NCI-H146 treated with DMSO at 0.1 percent for 48 hours (cell line): ENCODE data around the gene ARPP19.
A peak's percentile ranks its signal among the peaks of the same experiment; 100 is the strongest.
"Not testable (repeated sequence)": the region's sequence is repeated elsewhere in the genome, so short reads cannot be mapped to it uniquely, and the experiment has no call there.

ENCODE experiments used
- DNase-seq: peaks from one replicate; lab custom pipeline; 2025; ENCODE audit not compliant: unreplicated experiment; lab: John Stamatoyannopoulos, UW

The ARPP19 gene

GRCh38 chr15:52568601-52569585, at the start of gene ARPP19:
ARPP19 (minus strand) TSS chr15:52569030; CDS start chr15:52568892, 138 bp downstream.
- DNase-seq: peak; percentile 76

GRCh38 chr15:52617026-52617425, 48.2 kb upstream of the ARPP19 start:
- no peak for DNase-seq

GRCh38 chr15:52615302-52615701, 46.5 kb upstream of the ARPP19 start:
- DNase-seq: no peak

DNA sequence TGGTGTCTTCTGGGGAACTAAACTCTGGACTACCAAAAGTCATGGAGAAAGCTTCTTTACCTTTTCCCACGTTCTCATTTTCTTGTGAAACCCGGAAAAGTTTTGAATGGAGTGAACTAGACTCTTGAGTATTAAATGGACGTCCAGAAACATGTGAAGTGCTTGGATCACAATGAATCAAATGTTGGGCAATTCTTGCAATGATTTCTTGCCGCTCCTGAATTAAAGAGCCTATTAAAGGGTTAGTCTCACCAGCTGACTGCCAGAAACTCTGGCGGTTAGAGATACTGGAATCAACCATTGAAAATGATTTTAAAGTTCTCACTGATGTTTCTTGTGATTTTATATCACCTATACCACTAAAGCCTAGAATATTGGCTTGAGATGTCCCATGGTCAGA, 40.8 kb upstream of the ARPP19 start:
- DNase-seq: no peak

- DNase-seq: no peak
Measured at GRCh38 chr15:52584414-52584813, 15.6 kb upstream of the ARPP19 start.

GRCh38 chr15:52579852-52580251, 11.0 kb upstream of the ARPP19 start:
- DNase-seq: no peak

DNA sequence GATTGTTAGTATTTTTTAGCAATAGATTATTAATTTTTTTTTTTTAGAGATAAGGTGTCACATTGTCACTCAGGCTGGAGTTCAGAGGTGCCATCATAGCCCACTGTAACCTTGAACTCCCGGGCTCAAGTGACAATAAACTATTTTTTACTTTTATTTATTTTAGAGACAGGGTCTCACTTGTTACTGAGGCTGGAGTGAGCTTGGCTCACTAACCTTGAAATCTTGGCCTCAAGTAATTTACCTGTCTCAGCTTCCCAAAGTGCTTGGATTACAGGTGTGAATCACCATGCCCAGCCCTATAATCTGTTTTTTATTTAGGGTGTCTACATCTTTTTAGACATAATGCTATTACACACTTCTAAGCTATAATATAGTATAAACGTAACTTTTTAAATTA, 7.9 kb upstream of the ARPP19 start:
- DNase-seq: no peak

DNA sequence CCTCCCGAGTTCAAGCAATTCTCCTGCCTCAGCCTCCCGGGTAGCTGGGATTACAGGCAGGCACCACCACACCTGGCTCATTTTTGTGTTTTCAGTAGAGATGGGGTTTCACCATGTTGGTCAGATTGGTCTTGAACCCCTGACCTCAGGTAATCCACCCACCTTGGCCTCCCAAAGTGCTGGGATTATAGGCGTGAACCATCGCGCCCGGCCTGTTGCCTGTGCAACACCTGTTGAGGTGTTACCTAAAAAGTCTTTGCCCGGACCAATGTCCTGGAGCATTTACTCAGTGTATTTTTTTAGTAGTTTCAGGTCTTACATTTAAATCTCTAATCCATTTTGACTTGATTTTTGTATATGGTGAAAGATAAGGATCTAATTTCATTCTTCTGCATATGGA, 6.7 kb upstream of the ARPP19 start:
- DNase-seq: not testable (repeated sequence)

DNA sequence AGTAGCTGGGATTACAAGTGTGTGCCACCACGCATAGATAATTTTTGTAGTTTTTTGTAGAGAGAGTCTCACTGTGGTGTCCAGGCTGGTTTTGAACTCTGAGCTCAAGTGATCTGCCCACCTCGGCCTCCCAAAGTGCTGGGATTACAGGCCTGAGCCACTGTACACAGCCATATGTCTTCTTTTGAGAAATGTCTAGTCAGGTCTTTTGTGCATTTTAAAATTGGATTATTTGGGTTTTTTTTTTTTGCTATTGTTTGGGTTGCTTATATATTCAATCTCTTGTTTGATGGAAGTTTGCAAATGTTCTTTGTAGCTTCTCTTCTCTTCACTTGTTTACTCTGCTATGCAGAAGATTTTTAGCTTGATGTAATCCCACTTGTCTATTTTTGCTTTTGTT, 6.2 kb upstream of the ARPP19 start:
- DNase-seq: no peak

GRCh38 chr15:52574623-52575022, 5.8 kb upstream of the ARPP19 start:
- DNase-seq: not testable (repeated sequence)

DNA sequence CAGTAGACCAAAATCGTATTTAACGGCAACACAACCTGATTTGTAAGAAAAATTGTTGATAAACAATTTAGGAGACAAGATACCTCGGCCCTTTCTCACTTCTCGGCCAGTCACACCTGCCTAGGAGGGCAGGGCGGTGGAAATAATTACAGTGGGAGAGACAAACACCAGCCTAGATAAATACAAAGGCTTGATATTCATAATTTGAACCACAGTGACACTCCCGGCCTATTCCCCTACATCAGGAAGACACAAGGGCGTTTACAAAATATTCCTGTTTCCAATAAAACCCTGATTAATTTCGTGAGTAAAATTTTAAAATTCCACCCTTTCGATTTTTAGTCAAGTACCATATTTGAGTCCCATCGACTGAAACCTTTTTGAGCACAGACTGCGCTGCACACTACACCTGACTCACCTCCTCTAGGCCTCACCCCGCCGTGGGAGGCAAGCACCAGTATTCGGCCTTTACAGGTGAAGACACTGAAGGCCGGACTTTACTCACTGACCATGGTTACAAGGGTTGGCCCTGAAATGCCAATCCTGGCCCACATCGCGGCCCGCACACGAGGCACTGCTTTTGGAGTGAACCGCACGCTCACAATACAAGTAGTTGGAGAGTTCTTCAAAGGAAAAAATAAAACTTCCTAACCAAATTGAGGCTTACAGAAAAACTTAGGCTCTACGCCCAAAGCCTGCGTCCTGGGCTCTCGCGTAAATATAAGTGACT, 794 bp downstream of the ARPP19 start:
- peak; percentile 35 for DNase-seq

- DNase-seq: no peak
Measured at GRCh38 chr15:52566889-52567288, 1.9 kb downstream of the ARPP19 start.

GRCh38 chr15:52565417-52566358, 3.1 kb downstream of the ARPP19 start:
- not testable (repeated sequence) for DNase-seq

GRCh38 chr15:52563501-52564060, 5.2 kb downstream of the ARPP19 start:
- peak; percentile 1 for DNase-seq

DNA sequence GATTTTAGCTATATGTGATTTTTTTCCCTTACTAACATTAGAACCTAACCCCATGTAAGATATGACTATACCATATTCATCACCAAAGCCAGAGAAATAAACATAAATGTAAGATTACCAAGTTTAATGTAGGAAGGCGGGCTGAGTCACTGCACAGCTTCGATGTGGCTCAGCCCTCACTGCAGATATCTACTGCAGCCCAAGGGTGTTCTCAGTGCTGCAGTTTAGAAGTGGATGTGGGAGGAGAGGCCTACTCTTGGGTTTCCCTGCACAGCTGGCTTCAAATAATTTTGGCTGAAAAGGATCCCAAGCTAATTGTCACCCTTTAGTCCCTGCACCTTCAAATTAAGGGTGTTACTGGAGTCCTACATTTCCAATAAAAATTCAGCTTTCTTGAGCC, 9.3 kb downstream of the ARPP19 start:
- DNase-seq: no peak

GRCh38 chr15:52559022-52559421, 9.8 kb downstream of the ARPP19 start:
- DNase-seq: no peak

DNA sequence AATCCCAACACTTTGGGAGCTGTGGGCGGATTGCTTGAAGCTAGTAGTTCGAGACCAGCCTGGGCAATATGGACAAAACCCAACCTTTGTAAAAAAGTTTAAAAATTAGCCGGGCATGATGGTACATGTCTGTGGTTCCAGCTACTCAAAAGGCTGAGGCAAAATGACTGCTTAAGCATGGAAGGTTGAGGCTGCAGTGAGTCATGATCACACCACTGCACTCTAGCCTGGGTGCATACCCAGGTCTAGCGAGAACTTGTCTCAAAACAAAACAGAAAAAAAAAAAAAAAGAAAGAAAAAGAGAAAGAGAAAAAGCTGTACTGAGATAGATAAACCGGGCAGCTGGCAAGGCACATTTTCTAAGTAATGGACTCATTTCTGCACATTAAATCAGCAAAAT, 10.6 kb downstream of the ARPP19 start:
- no peak for DNase-seq

- DNase-seq: no peak
Measured at GRCh38 chr15:52557274-52557641, 11.6 kb downstream of the ARPP19 start.

DNA sequence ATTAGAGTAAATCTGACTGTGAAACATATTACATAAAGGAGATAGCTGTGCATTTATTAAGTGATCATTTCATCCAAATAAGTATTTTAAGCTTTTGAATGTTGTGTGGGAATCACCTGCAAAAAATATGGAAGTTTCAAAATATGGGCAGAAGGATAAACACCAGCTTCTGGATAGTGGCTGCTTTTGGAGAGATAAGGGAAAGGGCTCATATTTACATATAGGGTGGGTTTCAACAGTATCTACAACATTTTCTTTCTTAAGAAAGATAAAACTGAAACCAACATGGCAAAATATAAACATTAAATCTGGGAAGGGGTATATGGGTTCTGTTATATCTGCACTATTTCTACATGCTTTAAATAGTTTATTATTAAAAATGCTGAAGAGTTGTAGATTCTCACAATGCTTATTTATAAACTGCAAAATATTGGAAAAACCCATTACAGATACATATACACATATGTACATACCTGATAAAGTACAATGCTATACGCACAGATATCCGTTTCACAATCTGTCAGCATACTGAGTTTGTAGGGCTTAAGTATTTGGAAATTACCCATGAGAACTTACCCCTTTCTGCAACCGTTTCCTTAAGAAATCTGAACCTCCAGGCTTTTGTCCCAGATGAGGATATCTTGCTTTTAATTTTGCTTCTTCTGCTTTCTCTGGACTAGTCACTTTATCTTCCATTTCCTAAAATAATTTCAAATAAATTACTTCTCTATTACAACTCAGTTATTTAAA, 12.1 kb downstream of the ARPP19 start:
- DNase-seq: no peak

DNA sequence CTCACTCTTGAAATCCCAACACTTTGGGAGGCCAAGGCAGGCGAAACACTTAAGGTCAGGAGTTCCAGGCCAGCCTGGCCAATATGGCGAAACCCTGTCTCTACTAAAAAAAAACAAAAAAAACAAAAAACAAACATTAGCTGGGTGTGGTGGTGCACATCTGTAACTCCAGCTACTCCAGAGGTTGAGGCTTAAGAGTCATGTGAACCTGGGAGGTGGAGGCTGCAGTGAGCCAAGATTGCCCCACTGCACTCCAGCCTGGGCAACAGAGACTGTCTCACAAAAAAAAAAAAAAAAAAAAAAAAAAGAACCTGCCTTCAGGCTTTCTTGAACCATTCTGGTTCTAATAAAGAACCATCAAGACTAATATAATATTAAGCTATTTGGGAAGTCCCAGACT, 16.5 kb downstream of the ARPP19 start:
- DNase-seq: no peak
